Fibroblast of lung (primary cell): ENCODE data around the gene NIF3L1.

Experiments used
- EZH2 ChIP-seq: IDR thresholded peaks from 2 replicates; pipeline ENCODE4 v1.5.1; 2012; ENCODE audit warnings: low read length, control low read depth, mild to moderate bottlenecking; ENCODE audit errors: missing control alignments
- TF ChIP-seq, protein P1 (sequence below), 2 donors: IDR thresholded peaks in 1 of 2; conservative IDR thresholded peaks in 1 of 2; 1 replicate in 1 of 2; 2 replicates in 1 of 2; pipeline ENCODE4 v1.5.1; 2011 to 2012; ENCODE audit warnings: low read length in 2 of 2, control low read depth in 1 of 2, inconsistent platforms in 1 of 2, low read depth in 1 of 2, mild to moderate bottlenecking in 1 of 2

DNA sequence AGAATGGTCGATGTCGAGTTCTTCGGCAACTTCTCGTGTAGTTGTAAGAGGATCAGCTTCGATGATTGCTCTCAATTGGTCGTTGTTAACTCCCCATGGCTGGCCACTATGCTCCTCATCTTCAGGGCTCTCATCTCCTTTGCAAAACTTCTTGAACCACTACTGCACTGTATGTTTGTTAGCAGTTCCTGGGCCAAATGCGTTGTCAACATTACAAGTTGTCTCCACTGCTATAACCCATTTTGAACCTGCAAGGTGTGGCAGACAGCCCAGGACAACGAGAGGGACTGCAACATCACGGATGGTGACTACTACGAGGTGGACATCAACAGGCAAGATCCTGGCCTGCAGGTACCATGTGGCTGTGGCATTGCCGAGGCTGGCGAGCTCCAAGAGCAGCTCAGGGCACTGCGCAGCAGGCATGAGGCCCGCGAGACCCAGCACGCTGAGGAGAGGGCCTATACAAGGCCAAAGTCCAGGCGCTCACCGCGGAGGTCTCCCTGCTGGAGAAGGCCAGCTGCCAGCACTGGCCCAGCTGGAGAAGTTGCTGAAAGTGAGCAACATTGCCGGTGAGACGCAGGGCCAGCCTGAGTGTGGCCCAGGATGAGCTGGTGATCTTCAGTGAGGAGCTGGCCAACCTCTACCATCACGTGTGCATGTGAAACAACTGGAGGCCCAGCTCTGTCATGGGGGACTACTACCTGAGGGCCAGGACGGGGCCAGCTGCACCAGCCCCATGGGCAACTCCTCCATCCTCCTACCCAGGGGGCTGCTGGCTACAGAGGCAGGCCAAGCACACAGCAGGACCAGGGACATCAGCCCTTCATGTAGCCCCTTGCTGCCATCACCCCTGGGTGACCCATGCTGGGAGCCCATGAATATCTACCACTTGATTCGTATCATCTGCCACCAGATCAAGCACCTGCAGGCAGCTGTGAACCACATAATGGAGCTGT, 44.9 kb upstream of the NIF3L1 start:
- no peak for TF ChIP-seq EZH2
- TF ChIP-seq, protein P1, sequence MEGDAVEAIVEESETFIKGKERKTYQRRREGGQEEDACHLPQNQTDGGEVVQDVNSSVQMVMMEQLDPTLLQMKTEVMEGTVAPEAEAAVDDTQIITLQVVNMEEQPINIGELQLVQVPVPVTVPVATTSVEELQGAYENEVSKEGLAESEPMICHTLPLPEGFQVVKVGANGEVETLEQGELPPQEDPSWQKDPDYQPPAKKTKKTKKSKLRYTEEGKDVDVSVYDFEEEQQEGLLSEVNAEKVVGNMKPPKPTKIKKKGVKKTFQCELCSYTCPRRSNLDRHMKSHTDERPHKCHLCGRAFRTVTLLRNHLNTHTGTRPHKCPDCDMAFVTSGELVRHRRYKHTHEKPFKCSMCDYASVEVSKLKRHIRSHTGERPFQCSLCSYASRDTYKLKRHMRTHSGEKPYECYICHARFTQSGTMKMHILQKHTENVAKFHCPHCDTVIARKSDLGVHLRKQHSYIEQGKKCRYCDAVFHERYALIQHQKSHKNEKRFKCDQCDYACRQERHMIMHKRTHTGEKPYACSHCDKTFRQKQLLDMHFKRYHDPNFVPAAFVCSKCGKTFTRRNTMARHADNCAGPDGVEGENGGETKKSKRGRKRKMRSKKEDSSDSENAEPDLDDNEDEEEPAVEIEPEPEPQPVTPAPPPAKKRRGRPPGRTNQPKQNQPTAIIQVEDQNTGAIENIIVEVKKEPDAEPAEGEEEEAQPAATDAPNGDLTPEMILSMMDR (conservative IDR thresholded peaks at IDR 0.05 in 1 of 2, IDR thresholded peaks at IDR 0.05 in 1 of 2; ENCODE audit: low read depth in 1 of 2, low read length in 2 of 2) = no peak
